ENCODE results near the gene ARMH3. TPM values are rescaled to one million over a fixed set of nuclear protein-coding genes. Genes with fewer than 3 reads are reported as not detected.

Gene ARMH3
- total RNA-seq, 1 donor from 2014 or later: 6.3 TPM

GRCh38 chr10:101797403-101798059 is 258.4 kb downstream of the ARMH3 start:
- Histone ChIP-seq H3K4me3 (ENCODE audit: low read depth, low read length) (no peak overlapping the region), H3K36me3 (ENCODE audit: control insufficient read depth, insufficient read depth, low read length) (peaks cover 19% of the 10 kb centered on the region), H3K27me3 (ENCODE audit: control insufficient read depth, insufficient read depth, low read length) (no peaks in the 10 kb centered on the region)
- DNase-seq (ENCODE audit: low read depth): no peak
- FAIRE-seq: no peak
- TF ChIP-seq CTCF (IDR thresholded peaks at IDR 0.05; ENCODE audit: insufficient read depth, low read length, severe bottlenecking): no peak

Other genes with a start within 250 kb of the ARMH3 start
- gene OGA, start 237.7 kb downstream of the ARMH3 start, total RNA-seq: 96.4 and 176 TPM in 2 replicates
- gene KCNIP2, start 212.4 kb downstream of the ARMH3 start, total RNA-seq: 0.51 TPM in 1 of 2 replicates, not detected in the other
- 33.4 and 34.4 TPM in 2 replicates for gene HPS6, start 9.2 kb upstream of the ARMH3 start, total RNA-seq
- 30.0 and 37.3 TPM in 2 replicates for gene LDB1, start 64.2 kb upstream of the ARMH3 start, total RNA-seq
- 7.8 and 10.0 TPM in 2 replicates for gene PPRC1, start 76.9 kb upstream of the ARMH3 start, total RNA-seq
- gene NOLC1, start 96.2 kb upstream of the ARMH3 start, total RNA-seq: 56.3 and 56.6 TPM in 2 replicates
- gene ELOVL3, start 170.1 kb upstream of the ARMH3 start, total RNA-seq: not detected in 2 replicates
- not detected in 2 replicates for gene PITX3, start 185.3 kb upstream of the ARMH3 start, total RNA-seq
- 8.7 and 12.7 TPM in 2 replicates for gene GBF1, start 189.4 kb upstream of the ARMH3 start, total RNA-seq

Measured in bronchial epithelial cell (primary cell).